ENCODE results near the gene LDB2.
"Not testable (repeated sequence)": the region's sequence is repeated elsewhere in the genome, so short reads cannot be mapped to it uniquely, and the experiment has no call there.

LDB2 gene

GRCh38 chr4:16897991-16898827 is at the start of gene LDB2:
Gene LDB2, minus strand, starts transcription at chr4:16898645.
- DNase-seq = no peak

GRCh38 chr4:16942491-16942890 is 44.0 kb upstream of the LDB2 start:
- no peak for DNase-seq

GRCh38 chr4:16939178-16939577 is 40.7 kb upstream of the LDB2 start:
- no peak for DNase-seq

- DNase-seq = no peak
Observed at GRCh38 chr4:16938512-16939040, 40.1 kb upstream of the LDB2 start.

GRCh38 chr4:16931339-16932305 is 33.2 kb upstream of the LDB2 start:
- DNase-seq = no peak

GRCh38 chr4:16926214-16926613 is 27.8 kb upstream of the LDB2 start:
- DNase-seq = no peak

GRCh38 chr4:16918716-16919115 is 20.3 kb upstream of the LDB2 start:
- not testable (repeated sequence) for DNase-seq

- DNase-seq = peak; percentile 19
Observed at GRCh38 chr4:16916719-16917337, 18.4 kb upstream of the LDB2 start.

- DNase-seq = no peak
Observed at GRCh38 chr4:16916031-16916430, 17.6 kb upstream of the LDB2 start.

- DNase-seq = no peak
Observed at GRCh38 chr4:16914208-16914607, 15.8 kb upstream of the LDB2 start.

GRCh38 chr4:16912896-16913295 is 14.5 kb upstream of the LDB2 start:
- no peak for DNase-seq

- no peak for DNase-seq
Observed at GRCh38 chr4:16909281-16909680, 10.8 kb upstream of the LDB2 start.

- no peak for DNase-seq
Observed at GRCh38 chr4:16908377-16909021, 10.1 kb upstream of the LDB2 start.

- DNase-seq = no peak
Observed at GRCh38 chr4:16900325-16900724, 1.9 kb upstream of the LDB2 start.

- no peak for DNase-seq
Observed at GRCh38 chr4:16896881-16897750, 1.3 kb downstream of the LDB2 start.

- no peak for DNase-seq
Observed at GRCh38 chr4:16894406-16894805, 4.0 kb downstream of the LDB2 start.

GRCh38 chr4:16893141-16893651 is 5.2 kb downstream of the LDB2 start:
- DNase-seq = no peak

GRCh38 chr4:16890651-16891050 is 7.8 kb downstream of the LDB2 start:
- DNase-seq = no peak

GRCh38 chr4:16889945-16890344 is 8.5 kb downstream of the LDB2 start:
- DNase-seq = no peak

- no peak for DNase-seq
Observed at GRCh38 chr4:16887887-16888286, 10.6 kb downstream of the LDB2 start.
